Measurements from ENCODE around the gene SLC13A1.
"Not testable (repeated sequence)": the region's sequence is repeated elsewhere in the genome, so short reads cannot be mapped to it uniquely, and the experiment has no call there.

Gene SLC13A1

GRCh38 chr7:123120286-123120685 is 79.5 kb downstream of the SLC13A1 start:
- no peak for DNase-seq

GRCh38 chr7:123115331-123115730 is 84.4 kb downstream of the SLC13A1 start:
- DNase-seq: no peak

DNA sequence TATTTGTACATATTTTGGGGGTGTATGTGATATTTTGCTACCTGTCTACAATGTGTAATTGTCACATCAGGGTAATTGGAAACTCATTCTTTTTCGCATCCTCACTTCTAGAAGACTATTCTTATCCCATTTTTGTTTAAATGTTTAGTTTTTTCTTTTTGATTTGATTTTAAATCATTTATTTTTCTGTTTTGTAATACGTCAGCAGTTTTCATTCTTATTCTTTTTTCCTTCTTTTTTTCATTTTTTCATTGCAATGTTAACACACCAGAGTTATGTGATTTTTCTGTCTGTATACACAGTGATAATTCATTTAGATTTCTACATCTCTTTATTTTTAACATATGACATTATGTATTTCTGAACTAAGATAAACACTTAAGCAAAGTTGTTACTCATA is 85.5 kb downstream of the SLC13A1 start:
- DNase-seq: no peak

GRCh38 chr7:123112833-123113232 is 86.9 kb downstream of the SLC13A1 start:
- no peak for DNase-seq

DNA sequence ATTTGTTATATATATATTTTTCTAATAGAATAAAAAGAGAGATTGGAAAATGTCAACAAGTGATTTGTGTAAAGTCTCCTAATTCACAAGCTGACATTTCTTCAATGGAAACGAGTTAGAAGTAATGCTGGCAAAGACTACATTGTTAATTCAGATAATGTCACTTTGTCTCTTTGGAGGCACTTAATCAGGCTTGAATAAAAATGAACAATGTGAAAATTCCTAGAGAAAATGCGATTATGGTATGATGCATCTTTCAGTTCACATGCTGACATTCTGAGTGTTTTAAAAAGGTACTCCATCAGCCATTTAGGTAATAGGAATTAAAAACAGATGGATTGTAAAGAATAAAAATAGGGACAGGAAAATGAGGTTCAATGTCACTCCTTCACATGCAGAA is 100.1 kb downstream of the SLC13A1 start:
- DNase-seq: no peak

GRCh38 chr7:123096976-123097375 is 102.8 kb downstream of the SLC13A1 start:
- no peak for DNase-seq

DNA sequence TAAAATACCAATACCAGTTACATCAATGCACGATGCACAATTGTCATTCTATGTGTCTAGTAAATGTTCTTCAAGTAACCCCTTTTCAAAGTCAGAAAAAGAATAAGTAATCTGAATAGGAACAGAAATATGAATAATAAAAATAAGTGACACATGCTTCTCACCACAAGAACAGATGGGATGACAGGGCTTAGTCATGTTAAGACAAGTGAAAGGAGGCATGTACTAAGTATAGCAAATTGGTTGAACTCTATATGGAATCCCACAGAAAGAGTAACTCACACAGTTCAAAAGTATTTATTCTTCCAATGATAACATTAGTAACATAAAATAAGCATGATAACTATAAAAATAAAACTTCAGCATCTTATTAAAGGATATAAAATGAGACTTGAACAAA is 103.3 kb downstream of the SLC13A1 start:
- no peak for DNase-seq

GRCh38 chr7:123090456-123090855 is 109.3 kb downstream of the SLC13A1 start:
- DNase-seq: no peak

GRCh38 chr7:123086910-123087309 is 112.9 kb downstream of the SLC13A1 start:
- not testable (repeated sequence) for DNase-seq

DNA sequence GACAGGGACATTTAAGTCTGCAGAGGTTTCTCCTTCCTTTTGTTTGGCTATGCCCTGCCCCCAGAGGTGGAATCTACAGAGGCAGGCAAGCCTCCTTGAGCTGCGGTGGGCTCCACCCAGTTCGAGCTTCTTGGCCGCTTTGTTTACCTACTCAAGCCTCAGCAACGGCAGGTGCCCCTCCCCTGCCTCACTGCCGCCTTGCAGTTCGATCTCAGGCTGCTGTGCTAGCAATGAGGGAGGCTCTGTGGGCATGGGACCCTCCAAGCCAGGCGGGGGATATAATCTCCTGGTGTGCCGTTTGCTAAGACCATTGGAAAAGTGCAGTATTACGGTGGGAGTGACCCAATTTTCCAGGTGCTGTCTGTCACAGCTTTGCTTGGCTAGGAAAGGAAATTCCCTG is 114.9 kb downstream of the SLC13A1 start:
- DNase-seq: not testable (repeated sequence)

GRCh38 chr7:123079021-123079420 is 120.7 kb downstream of the SLC13A1 start:
- DNase-seq: no peak

DNA sequence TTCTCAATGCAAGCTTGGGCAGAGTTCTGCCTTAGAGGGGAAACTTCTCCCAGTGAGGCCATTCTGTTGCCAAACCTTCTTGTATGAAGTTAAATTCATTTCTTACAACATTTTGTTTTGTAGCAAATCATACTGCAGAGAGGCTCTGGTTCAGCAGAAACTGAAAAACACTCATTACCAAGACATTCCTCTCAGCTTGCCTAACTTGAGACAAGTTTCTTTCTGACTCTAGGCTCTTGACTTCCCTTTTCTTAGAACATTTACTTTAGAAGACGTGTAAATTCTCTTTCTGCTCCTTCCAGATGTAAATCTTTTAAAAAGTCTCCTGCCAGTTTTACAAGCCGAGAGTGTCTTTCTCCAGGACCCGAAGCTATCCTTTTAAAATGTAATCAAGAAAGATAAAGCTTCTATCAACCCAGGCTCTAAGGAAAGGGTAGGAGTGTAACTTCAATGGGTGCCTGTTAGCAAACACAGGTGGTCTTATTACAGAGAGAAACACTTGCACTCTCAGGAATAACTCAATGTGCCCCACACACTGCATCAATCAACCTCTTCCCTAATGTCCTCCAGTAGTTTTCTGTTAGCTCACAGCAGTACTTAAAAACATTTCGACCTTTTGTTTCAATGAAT is 123.8 kb downstream of the SLC13A1 start:
- no peak for DNase-seq

- DNase-seq: no peak
These were observed 129.0 kb downstream of the SLC13A1 start for GRCh38 chr7:123070702-123071286.

- DNase-seq: no peak
These were observed 132.0 kb downstream of the SLC13A1 start for GRCh38 chr7:123067814-123068213.
